Mesendoderm (in vitro differentiated cells): ENCODE results near the gene MRPL50. TPM values are rescaled to one million over a fixed set of nuclear protein-coding genes. Genes with fewer than 3 reads are reported as not detected.
A peak's percentile ranks its signal among the peaks of the same experiment; 100 is the strongest.

Source experiments
- DNase-seq: peaks from one replicate; pipeline ENCODE4 v3.0.0; 2013
- H2AK5ac ChIP-seq: 2 replicates; pipeline ENCODE4 v1.6.1; 2013; ENCODE audit warnings: low read length, inconsistent platforms
- H2BK120ac ChIP-seq: 2 replicates; pipeline ENCODE4 v1.6.1; 2013; ENCODE audit warnings: low read depth, mild to moderate bottlenecking, low read length, moderate library complexity, mixed read lengths
- H2BK15ac ChIP-seq: replicated peaks from 2 replicates; pipeline ENCODE4 v1.6.1; 2013; ENCODE audit warnings: low read depth, mild to moderate bottlenecking, moderate library complexity
- H2BK5ac ChIP-seq: 2 replicates; pipeline ENCODE4 v1.6.1; 2013; ENCODE audit warnings: low read length, inconsistent platforms
- H3K18ac ChIP-seq: 2 replicates; pipeline ENCODE4 v1.6.1; 2013; ENCODE audit warnings: mild to moderate bottlenecking, low read length, mixed read lengths
- H3K23ac ChIP-seq: one replicate; pipeline ENCODE4 v1.6.1; 2013; ENCODE audit warnings: low read length
- H3K27ac ChIP-seq: 2 replicates; pipeline ENCODE4 v1.5.1; 2013; ENCODE audit warnings: low read depth, mild to moderate bottlenecking, inconsistent platforms, low read length, moderate library complexity
- H3K27me3 ChIP-seq: 2 replicates; pipeline ENCODE4 v1.6.1; 2013; ENCODE audit warnings: low read length, control low read depth, mild to moderate bottlenecking, inconsistent platforms; ENCODE audit not compliant: insufficient read depth, poor library complexity
- H3K36me3 ChIP-seq: 2 replicates; pipeline ENCODE4 v1.6.1; 2013; ENCODE audit warnings: low read length, inconsistent platforms; ENCODE audit not compliant: control insufficient read depth, insufficient read depth
- H3K4ac ChIP-seq: one replicate; pipeline ENCODE4 v1.6.1; 2013; ENCODE audit warnings: low read depth, mild to moderate bottlenecking, low read length, moderate library complexity
- H3K4me1 ChIP-seq: 2 replicates; pipeline ENCODE4 v1.6.1; 2013; ENCODE audit warnings: low read depth, low read length, inconsistent platforms; ENCODE audit not compliant: control insufficient read depth
- H3K4me2 ChIP-seq: 2 replicates; pipeline ENCODE4 v1.6.1; 2013; ENCODE audit warnings: low read length
- H3K4me3 ChIP-seq: 2 replicates; pipeline ENCODE4 v1.5.1; 2013; ENCODE audit warnings: mild to moderate bottlenecking, low read length
- H3K56ac ChIP-seq: one replicate; pipeline ENCODE4 v1.6.1; 2013; ENCODE audit warnings: low read length
- H3K79me1 ChIP-seq: 2 replicates; pipeline ENCODE4 v1.6.1; 2013; ENCODE audit warnings: low read length, inconsistent platforms
- H3K79me2 ChIP-seq: 2 replicates; pipeline ENCODE4 v1.6.1; 2013; ENCODE audit warnings: mild to moderate bottlenecking, low read length; ENCODE audit not compliant: control insufficient read depth, insufficient read depth
- H3K9ac ChIP-seq: 2 replicates; pipeline ENCODE4 v1.6.1; 2013; ENCODE audit warnings: low read length, inconsistent platforms
- H4K5ac ChIP-seq: one replicate; pipeline ENCODE4 v1.6.1; 2013; ENCODE audit warnings: low read length
- H4K8ac ChIP-seq: one replicate; pipeline ENCODE4 v1.6.1; 2013; ENCODE audit warnings: low read depth, mild to moderate bottlenecking, control low read depth, low read length, moderate library complexity
- WGBS: extraction: QIAGEN DNeasy Blood & Tissue Kit; methylation state at CpG from one replicate; pipeline ENCODE4 v1.1.7; 2013; ENCODE audit warnings: low lambda C conversion rate, missing lambda C conversion rate; ENCODE audit not compliant: insufficient coverage; ENCODE audit errors: extremely low coverage; 5-methylcytosine and 5-hydroxymethylcytosine counted together
- polyA plus RNA-seq, 2 experiments: library from polyadenylated mRNA; stranded (reverse); fragments of 200-250 nt; gene quantifications; one replicate each; pipeline ENCODE4 v1.2.3, GENCODE V29; 2013

The MRPL50 gene
- polyA plus RNA-seq (2013, experiment 1 of 2) = 27.0 TPM
- 27.8 TPM for polyA plus RNA-seq (2013, experiment 2 of 2)

DNA sequence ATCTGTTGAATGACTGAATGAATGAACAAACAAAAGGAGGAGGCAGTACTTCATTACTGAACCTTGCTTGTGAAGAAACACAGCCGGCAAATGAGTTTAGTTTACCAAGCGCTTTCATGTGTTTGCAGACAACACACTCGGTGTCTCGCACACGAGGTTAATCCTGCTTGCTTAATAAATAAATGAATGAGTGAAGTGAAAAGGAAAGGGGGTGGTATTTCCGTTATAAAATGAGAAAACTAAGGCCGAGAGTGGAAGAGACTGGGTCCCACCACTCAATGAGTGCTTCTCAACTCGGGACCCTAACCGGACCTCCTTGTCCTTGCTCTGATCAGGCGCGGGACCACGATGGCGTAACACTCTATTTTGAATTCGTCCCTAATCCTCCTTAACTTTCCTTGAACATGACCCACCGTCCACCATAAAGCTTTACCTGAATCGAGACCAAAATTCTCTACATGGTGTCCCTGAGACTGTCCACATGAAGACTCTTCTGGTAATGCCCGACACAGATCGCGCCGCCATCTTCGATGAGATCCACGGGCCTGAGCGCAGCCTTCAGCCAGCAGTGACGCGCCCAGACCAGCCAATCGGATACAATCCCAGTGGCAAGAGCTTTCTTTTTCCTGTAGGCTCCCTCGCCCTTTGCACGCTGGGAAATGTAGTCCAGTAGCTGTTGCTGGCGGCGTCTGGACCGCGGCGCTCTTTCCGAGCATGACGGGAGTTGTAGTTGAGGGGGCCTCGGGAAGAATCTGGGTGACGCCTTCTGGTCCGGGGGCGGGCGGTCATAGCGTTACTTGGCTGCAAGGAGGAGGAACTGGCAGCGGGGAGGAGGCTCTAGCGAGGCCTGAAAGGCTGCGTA, at the start of gene MRPL50, which contains the start of gene ZNF189:
MRPL50 (minus strand) TSS at position 551 of the 862 bp plus-strand sequence; CDS start at position 525, 26 bp downstream.
ZNF189 (plus strand) TSS at position 784 of the 862 bp plus-strand sequence. CDS start 306 bp downstream, outside the sequence.
- Histone ChIP-seq H2AK5ac (no peak within 1 kb of the TSS), H3K79me2 (peaks cover 41% of the 10 kb centered on the region), H3K79me1 (peaks cover 7% of the 10 kb centered on the region), H3K4me2 (peak within 1 kb of the TSS; percentile 41), H4K8ac (no peak within 1 kb of the TSS), H3K4ac (peak within 1 kb of the TSS; percentile 74), H3K27ac (no peak within 1 kb of the TSS), H3K4me1 (peaks cover 6% of the 10 kb centered on the region), H3K4me3 (peak within 1 kb of the TSS; percentile 60), H3K18ac (peak within 1 kb of the TSS; percentile 91), H2BK120ac (no peak within 1 kb of the TSS), H2BK5ac (no peak within 1 kb of the TSS), H3K36me3 (peaks cover 1% of the 10 kb centered on the region), H4K5ac (no peak within 1 kb of the TSS), H3K27me3 (no peaks in the 10 kb centered on the region), H3K56ac (peak within 1 kb of the TSS; percentile 83), H3K9ac (peak within 1 kb of the TSS; percentile 73), H3K23ac (no peak within 1 kb of the TSS), H2BK15ac (no peak within 1 kb of the TSS)
- WGBS = no CpG with 5 or more reads among the region's 44 CpGs
- DNase-seq = peak; percentile 100

DNA sequence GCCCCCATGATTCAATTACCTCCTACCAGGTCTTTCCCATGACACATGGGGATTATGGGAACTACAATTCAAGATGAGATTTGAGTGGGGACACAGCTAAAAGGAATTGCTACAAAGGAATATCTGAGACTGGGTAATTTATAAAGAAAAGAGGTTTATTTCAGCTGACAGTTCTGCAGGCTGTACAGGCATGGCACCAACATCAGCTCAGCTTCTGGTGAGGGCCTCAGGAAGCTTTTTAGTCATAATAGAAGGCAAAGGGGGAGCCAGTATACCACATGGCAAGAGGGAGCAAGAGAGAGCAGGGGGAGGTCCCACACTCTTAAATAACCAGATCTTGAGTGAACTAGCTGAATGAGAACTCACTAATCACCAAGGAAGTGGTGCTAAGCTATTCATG, 48.3 kb upstream of the MRPL50 start:
- DNase-seq = no peak
- no peak overlapping the region for H3K18ac ChIP-seq
- no peak overlapping the region for H2BK120ac ChIP-seq
- H3K79me1 ChIP-seq = no peaks in the 10 kb centered on the region
- H3K56ac ChIP-seq = no peak overlapping the region
- H3K27ac ChIP-seq = no peak overlapping the region
- no peak overlapping the region for H3K4me2 ChIP-seq
- H3K9ac ChIP-seq = no peak overlapping the region
- no peak overlapping the region for H4K5ac ChIP-seq
- no peak overlapping the region for H2BK15ac ChIP-seq
- no peak overlapping the region for H2BK5ac ChIP-seq
- H4K8ac ChIP-seq = no peak overlapping the region
- H2AK5ac ChIP-seq = no peak overlapping the region
- H3K4me3 ChIP-seq = no peak overlapping the region
- no peak overlapping the region for H3K23ac ChIP-seq
- H3K4me1 ChIP-seq = no peaks in the 10 kb centered on the region
- H3K36me3 ChIP-seq = no peaks in the 10 kb centered on the region
- no peaks in the 10 kb centered on the region for H3K27me3 ChIP-seq
- H3K79me2 ChIP-seq = no peaks in the 10 kb centered on the region
- no peak overlapping the region for H3K4ac ChIP-seq

DNA sequence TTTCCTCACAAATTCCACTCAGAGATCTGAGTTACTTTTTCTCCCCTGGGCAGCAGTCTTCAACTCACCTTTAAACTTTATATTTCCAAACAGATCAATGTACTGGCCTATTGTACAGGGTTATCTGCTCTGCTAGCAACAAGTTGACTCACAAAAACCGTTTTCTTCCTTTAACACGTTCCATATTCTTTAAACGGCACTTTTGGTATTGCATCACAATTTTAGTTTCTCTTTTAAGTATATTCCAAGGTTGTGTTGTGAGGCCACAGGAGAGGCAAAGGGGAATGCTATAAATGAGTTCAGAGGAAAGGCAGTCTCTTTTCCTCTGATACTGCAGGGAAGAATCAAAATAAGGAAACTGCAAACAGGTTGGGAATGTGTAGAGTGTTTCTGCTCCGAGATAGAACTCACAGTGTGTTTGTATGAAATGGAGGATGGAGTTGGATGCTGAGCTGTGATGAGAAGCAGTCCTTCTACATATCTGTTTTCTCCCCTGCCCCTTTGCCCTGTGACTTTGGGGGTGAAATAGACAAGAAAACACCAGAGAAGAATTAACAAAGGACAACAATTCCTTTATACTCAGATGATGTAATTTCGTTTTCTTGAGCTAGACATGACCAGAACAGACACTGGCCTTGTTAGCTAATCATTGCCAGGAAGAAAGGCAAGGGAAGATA, 47.1 kb upstream of the MRPL50 start:
- no peak overlapping the region for H3K27ac ChIP-seq
- H4K5ac ChIP-seq = no peak overlapping the region
- no peak overlapping the region for H3K9ac ChIP-seq
- no peak overlapping the region for H3K4me3 ChIP-seq
- 100% methylated on average over 3 of the region's 5 CpGs for WGBS
- H3K4me1 ChIP-seq = no peaks in the 10 kb centered on the region
- no peak overlapping the region for H2BK5ac ChIP-seq
- no peak for DNase-seq
- H4K8ac ChIP-seq = no peak overlapping the region
- H3K36me3 ChIP-seq = no peaks in the 10 kb centered on the region
- no peaks in the 10 kb centered on the region for H3K79me2 ChIP-seq
- H3K4ac ChIP-seq = no peak overlapping the region
- H3K4me2 ChIP-seq = no peak overlapping the region
- no peak overlapping the region for H2AK5ac ChIP-seq
- no peak overlapping the region for H3K23ac ChIP-seq
- H2BK120ac ChIP-seq = no peak overlapping the region
- no peak overlapping the region for H3K18ac ChIP-seq
- no peaks in the 10 kb centered on the region for H3K79me1 ChIP-seq
- no peaks in the 10 kb centered on the region for H3K27me3 ChIP-seq
- H2BK15ac ChIP-seq = no peak overlapping the region
- H3K56ac ChIP-seq = no peak overlapping the region

DNA sequence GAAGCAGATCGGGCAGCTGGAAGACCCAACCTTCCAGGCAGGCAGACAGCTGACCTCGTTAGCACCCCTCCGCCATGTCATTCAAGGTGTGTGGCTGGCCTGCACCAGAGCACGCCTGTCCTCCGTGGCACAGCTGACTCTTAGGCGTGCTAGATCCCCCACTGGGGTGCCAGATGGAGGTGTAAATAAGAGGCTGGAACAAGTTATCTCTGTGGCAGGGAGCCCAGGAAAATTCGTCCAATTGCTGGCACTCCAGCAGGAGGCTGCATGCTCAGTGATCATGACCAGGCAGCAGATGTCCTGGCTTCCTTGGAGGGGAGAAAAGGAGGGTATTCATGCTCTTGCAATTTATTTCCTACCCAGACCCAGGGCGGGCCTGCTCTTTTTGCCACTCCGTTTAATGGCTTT, 45.0 kb upstream of the MRPL50 start:
- Histone ChIP-seq H2BK120ac (no peak overlapping the region), H3K36me3 (no peaks in the 10 kb centered on the region), H4K8ac (no peak overlapping the region), H3K4me2 (no peak overlapping the region), H3K9ac (no peak overlapping the region), H3K4me3 (no peak overlapping the region), H3K4ac (no peak overlapping the region), H2BK5ac (no peak overlapping the region), H2BK15ac (no peak overlapping the region), H2AK5ac (no peak overlapping the region), H3K23ac (no peak overlapping the region), H3K79me1 (no peaks in the 10 kb centered on the region), H3K27me3 (no peaks in the 10 kb centered on the region), H3K56ac (no peak overlapping the region), H3K4me1 (no peaks in the 10 kb centered on the region), H4K5ac (no peak overlapping the region), H3K18ac (no peak overlapping the region), H3K27ac (no peak overlapping the region), H3K79me2 (no peaks in the 10 kb centered on the region)
- WGBS = no CpG with 5 or more reads among the region's 9 CpGs
- peak; percentile 84 for DNase-seq

DNA sequence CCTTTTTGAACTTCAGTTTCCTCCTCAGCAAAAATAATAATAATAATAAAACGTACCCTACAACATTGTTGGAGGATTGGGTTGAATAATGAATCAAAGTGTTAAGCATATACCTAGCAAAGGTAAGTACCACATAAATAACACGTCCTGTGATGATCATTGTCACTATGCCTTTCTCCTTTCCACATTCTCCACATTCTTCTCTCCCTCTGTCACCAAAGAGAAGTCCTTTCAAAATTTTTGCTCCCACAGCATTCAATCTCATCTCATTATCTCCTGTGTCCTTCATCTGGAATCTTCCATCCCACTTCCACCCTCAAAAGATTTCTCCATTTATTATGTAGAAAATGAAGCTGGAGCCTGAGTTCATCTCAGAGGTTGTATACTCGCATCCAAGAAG, 44.3 kb upstream of the MRPL50 start:
- WGBS = no CpG with 5 or more reads among the region's 3 CpGs
- Histone ChIP-seq H3K79me1 (no peaks in the 10 kb centered on the region), H3K27ac (no peak overlapping the region), H2BK120ac (no peak overlapping the region), H3K4me2 (no peak overlapping the region), H3K56ac (no peak overlapping the region), H2BK5ac (no peak overlapping the region), H3K9ac (no peak overlapping the region), H4K8ac (no peak overlapping the region), H3K79me2 (no peaks in the 10 kb centered on the region), H2AK5ac (no peak overlapping the region), H3K36me3 (no peaks in the 10 kb centered on the region), H3K4me3 (no peak overlapping the region), H4K5ac (no peak overlapping the region), H3K4ac (no peak overlapping the region), H3K18ac (no peak overlapping the region), H2BK15ac (no peak overlapping the region), H3K23ac (no peak overlapping the region), H3K4me1 (no peaks in the 10 kb centered on the region), H3K27me3 (no peaks in the 10 kb centered on the region)
- DNase-seq = peak; percentile 71
